K562 (cell line): Measurements from ENCODE around the gene FMO2.

ENCODE experiments used
- CTCF ChIP-seq, 3 experiments: IDR thresholded peaks in 2 of 3; conservative IDR thresholded peaks in 1 of 3; 2 replicates each; pipeline ENCODE4 v1.5.1; 2011 to 2012; ENCODE audit warnings: low read length in 3 of 3, mild to moderate bottlenecking in 3 of 3, control low read depth in 2 of 3, improper control_type of control experiment in 1 of 3, inconsistent platforms in 1 of 3, low read depth in 1 of 3, mixed read lengths in 1 of 3, moderate library complexity in 1 of 3; ENCODE audit not compliant: insufficient read depth in 2 of 3
- DPF2 ChIP-seq: fragments of 450-650 bp; IDR thresholded peaks from 2 replicates; pipeline ENCODE4 v1.6.1; 2016
- EGR1 ChIP-seq: fragments of 450-650 bp; conservative IDR thresholded peaks from 2 replicates; pipeline ENCODE4 v1.6.1; 2017; ENCODE audit warnings: mild to moderate bottlenecking
- JUND ChIP-seq, 2 experiments: IDR thresholded peaks; 2 replicates in 1 of 2; 3 replicates in 1 of 2; pipeline ENCODE4 v1.6.1; 2011; ENCODE audit warnings: borderline replicate concordance in 2 of 2, low read depth in 2 of 2, low read length in 2 of 2, improper control_type of control experiment in 1 of 2, missing biosample characterization in 1 of 2, missing genetic modification characterization in 1 of 2, missing genetic modification reagents in 1 of 2
- NFIC ChIP-seq: fragments of 450-650 bp; IDR thresholded peaks from 2 replicates; pipeline ENCODE4 v1.6.1; 2017; ENCODE audit warnings: mild to moderate bottlenecking, inconsistent platforms
- SMC3 ChIP-seq: conservative IDR thresholded peaks from 2 replicates; pipeline ENCODE4 v1.6.1; 2011; ENCODE audit warnings: low read depth, low read length, improper control_type of control experiment; ENCODE audit not compliant: insufficient read depth
- TEAD4 ChIP-seq, 2 experiments: sonication (generic) in 1 of 2; formaldehyde crosslinking in 1 of 2; IDR thresholded peaks; 2 replicates each; pipeline versions ENCODE4 v1.6.1 to v1.8.0; 2012 to 2022; ENCODE audit warnings: borderline replicate concordance in 1 of 2, inconsistent platforms in 1 of 2, low read length in 1 of 2, mild to moderate bottlenecking in 1 of 2, missing genetic modification reagents in 1 of 2

GRCh38 chr1:171207377-171207776 lies 22.3 kb downstream of the FMO2 start:
- TF ChIP-seq NFIC: no peak
- TF ChIP-seq SMC3: no peak
- no peak for TF ChIP-seq EGR1
- no peak for TF ChIP-seq CTCF (IDR thresholded peaks at IDR 0.05 in 2 of 3, conservative IDR thresholded peaks at IDR 0.05 in 1 of 3; ENCODE audit: insufficient read depth in 2 of 3, low read depth in 1 of 3, low read length in 3 of 3)
- no peak for TF ChIP-seq TEAD4 (IDR thresholded peaks at IDR 0.05; ENCODE audit: low read length)
- no peak for TF ChIP-seq TEAD4 (CRISPR knock-in tag; IDR thresholded peaks at IDR 0.05; ENCODE audit: borderline replicate concordance)
- no peak for TF ChIP-seq DPF2
- TF ChIP-seq JUND (IDR thresholded peaks at IDR 0.05; ENCODE audit: borderline replicate concordance, low read depth, low read length): no peak
- no peak for TF ChIP-seq JUND (tag; IDR thresholded peaks at IDR 0.05; ENCODE audit: borderline replicate concordance, low read depth, low read length)
